ENCODE results near the gene PEX6.
"Not testable (repeated sequence)": the region's sequence is repeated elsewhere in the genome, so short reads cannot be mapped to it uniquely, and the experiment has no call there.

Gene PEX6

GRCh38 chr6:43001843-43002242 lies 22.9 kb upstream of the PEX6 start:
- in situ Hi-C loops (cut with MboI; ENCODE audit: low sequenced_read_pairs), result no loop called here

GRCh38 chr6:42998205-42998604 lies 19.2 kb upstream of the PEX6 start:
- in situ Hi-C loops (cut with MboI; ENCODE audit: low sequenced_read_pairs), result not testable (repeated sequence)

- in situ Hi-C loops (cut with MboI; ENCODE audit: low sequenced_read_pairs), result no loop called here
These were observed 17.5 kb upstream of the PEX6 start for GRCh38 chr6:42996513-42996912.

GRCh38 chr6:42993445-42993844 lies 14.5 kb upstream of the PEX6 start:
- in situ Hi-C loops (cut with MboI; ENCODE audit: low sequenced_read_pairs), result no loop called here

GRCh38 chr6:42989923-42990322 lies 10.9 kb upstream of the PEX6 start:
- in situ Hi-C loops (cut with MboI; ENCODE audit: low sequenced_read_pairs), result no loop called here

- in situ Hi-C loops (cut with MboI; ENCODE audit: low sequenced_read_pairs), result no loop called here
These were observed 9.6 kb upstream of the PEX6 start for GRCh38 chr6:42988486-42989020.

- in situ Hi-C loops (cut with MboI; ENCODE audit: low sequenced_read_pairs), result no loop called here
These were observed 8.8 kb upstream of the PEX6 start for GRCh38 chr6:42987533-42988451.

GRCh38 chr6:42984924-42985475 lies 6.0 kb upstream of the PEX6 start:
- in situ Hi-C loops (cut with MboI; ENCODE audit: low sequenced_read_pairs), result no loop called here

- in situ Hi-C loops (cut with MboI; ENCODE audit: low sequenced_read_pairs), result no loop called here
These were observed 5.3 kb upstream of the PEX6 start, which contains the start of gene PPP2R5D for GRCh38 chr6:42984001-42984923. TSS of gene PPP2R5D (plus strand) at chr6:42984570. CDS start at chr6:42984678, 108 bp downstream.

- in situ Hi-C loops (cut with MboI; ENCODE audit: low sequenced_read_pairs), result no loop called here
These were observed 2.9 kb upstream of the PEX6 start for GRCh38 chr6:42981836-42982235.

- in situ Hi-C loops (cut with MboI; ENCODE audit: low sequenced_read_pairs), result no loop called here
These were observed 669 bp upstream of the PEX6 start for GRCh38 chr6:42979523-42980177.

- in situ Hi-C loops (cut with MboI; ENCODE audit: low sequenced_read_pairs), result no loop called here
These were observed 518 bp downstream of the PEX6 start for GRCh38 chr6:42978487-42978838.

GRCh38 chr6:42974919-42975505 lies 4.0 kb downstream of the PEX6 start:
- in situ Hi-C loops (cut with MboI; ENCODE audit: low sequenced_read_pairs), result no loop called here

- in situ Hi-C loops (cut with MboI; ENCODE audit: low sequenced_read_pairs), result no loop called here
These were observed 5.1 kb downstream of the PEX6 start for GRCh38 chr6:42973926-42974325.

GRCh38 chr6:42971746-42972327 lies 7.1 kb downstream of the PEX6 start:
- in situ Hi-C loops (cut with MboI; ENCODE audit: low sequenced_read_pairs), result no loop called here

GRCh38 chr6:42970871-42971612 lies 7.9 kb downstream of the PEX6 start:
- in situ Hi-C loops (cut with MboI; ENCODE audit: low sequenced_read_pairs), result no loop called here

GRCh38 chr6:42969934-42970333 lies 9.0 kb downstream of the PEX6 start:
- in situ Hi-C loops (cut with MboI; ENCODE audit: low sequenced_read_pairs), result no loop called here

GRCh38 chr6:42969431-42969830 lies 9.6 kb downstream of the PEX6 start:
- in situ Hi-C loops (cut with MboI; ENCODE audit: low sequenced_read_pairs), result no loop called here

- in situ Hi-C loops (cut with MboI; ENCODE audit: low sequenced_read_pairs), result no loop called here
These were observed 10.2 kb downstream of the PEX6 start for GRCh38 chr6:42968783-42969182.

Data from HL-60/S4 treated with phorbol 12-myristate 13-acetate at 8.2 ng/mL for 4 days and 3 days (cell line).